ENCODE data around the gene FADD.

The FADD gene

GRCh38 chr11:70168405-70168754, 34.7 kb upstream of the FADD start:
- H3K4me3 ChIP-seq (ENCODE audit: low read depth in 1 of 2, low read length in 1 of 2), result no peak overlapping the region
- H3K4me1 ChIP-seq (ENCODE audit: control insufficient read depth in 1 of 2, insufficient read depth in 1 of 2, low read depth in 1 of 2, low read length in 1 of 2), result no peaks in the 10 kb centered on the region
- H3K27me3 ChIP-seq, result peaks cover 18% of the 10 kb centered on the region
- no peak for TF ChIP-seq CTCF (IDR thresholded peaks at IDR 0.05)
- no peak overlapping the region for H3K27ac ChIP-seq
- H3K9me3 ChIP-seq, result no peaks in the 10 kb centered on the region
- no peaks in the 10 kb centered on the region for H3K36me3 ChIP-seq

- peaks cover 18% of the 10 kb centered on the region for H3K27me3 ChIP-seq
- no peaks in the 10 kb centered on the region for H3K4me1 ChIP-seq (ENCODE audit: control insufficient read depth in 1 of 2, insufficient read depth in 1 of 2, low read depth in 1 of 2, low read length in 1 of 2)
- TF ChIP-seq CTCF (IDR thresholded peaks at IDR 0.05), result no peak
- no peaks in the 10 kb centered on the region for H3K9me3 ChIP-seq
- H3K36me3 ChIP-seq, result no peaks in the 10 kb centered on the region
- no peak overlapping the region for H3K4me3 ChIP-seq (ENCODE audit: low read depth in 1 of 2, low read length in 1 of 2)
- no peak overlapping the region for H3K27ac ChIP-seq
These were observed 34.0 kb upstream of the FADD start for GRCh38 chr11:70169127-70169526.

- Histone ChIP-seq H3K36me3 (no peaks in the 10 kb centered on the region), H3K9me3 (no peaks in the 10 kb centered on the region), H3K4me1 (ENCODE audit: control insufficient read depth in 1 of 2, insufficient read depth in 1 of 2, low read depth in 1 of 2, low read length in 1 of 2) (no peaks in the 10 kb centered on the region), H3K27me3 (peaks cover 18% of the 10 kb centered on the region), H3K27ac (no peak overlapping the region), H3K4me3 (ENCODE audit: low read depth in 1 of 2, low read length in 1 of 2) (no peak overlapping the region)
- no peak for TF ChIP-seq CTCF (IDR thresholded peaks at IDR 0.05)
These were observed 33.5 kb upstream of the FADD start for GRCh38 chr11:70169632-70170031.

- Histone ChIP-seq H3K4me1 (ENCODE audit: control insufficient read depth in 1 of 2, insufficient read depth in 1 of 2, low read depth in 1 of 2, low read length in 1 of 2) (no peaks in the 10 kb centered on the region), H3K27ac (no peak overlapping the region), H3K9me3 (no peaks in the 10 kb centered on the region), H3K4me3 (ENCODE audit: low read depth in 1 of 2, low read length in 1 of 2) (no peak overlapping the region), H3K27me3 (peaks cover 18% of the 10 kb centered on the region), H3K36me3 (no peaks in the 10 kb centered on the region)
- no peak for TF ChIP-seq CTCF (IDR thresholded peaks at IDR 0.05)
These were observed 32.4 kb upstream of the FADD start for GRCh38 chr11:70170596-70171210.

GRCh38 chr11:70173018-70173417, 30.1 kb upstream of the FADD start:
- Histone ChIP-seq H3K4me1 (ENCODE audit: control insufficient read depth in 1 of 2, insufficient read depth in 1 of 2, low read depth in 1 of 2, low read length in 1 of 2) (no peaks in the 10 kb centered on the region), H3K4me3 (ENCODE audit: low read depth in 1 of 2, low read length in 1 of 2) (no peak overlapping the region), H3K27ac (no peak overlapping the region), H3K36me3 (no peaks in the 10 kb centered on the region), H3K9me3 (no peaks in the 10 kb centered on the region), H3K27me3 (peaks cover 18% of the 10 kb centered on the region)
- TF ChIP-seq CTCF (IDR thresholded peaks at IDR 0.05), result no peak

Measured in neutrophil (primary cell).